IMR-90 (cell line): ENCODE measurements around the gene VPS41. TPM values are rescaled to one million over a fixed set of nuclear protein-coding genes. Genes with fewer than 3 reads are reported as not detected.

Experiments
- ATAC-seq: fragments of 200-7000 bp; cut with Tn5 transposase; 2 replicates; pipeline ENCODE4 v1.9.1; 2020; ENCODE audit warnings: low read depth, mild to moderate bottlenecking, moderate library complexity
- BruUV-seq: library from RNA; stranded (reverse); fragments of 400-500 nt; replicated peaks from 2 replicates; lab custom pipeline; 2021; lab: Mats Ljungman, UMichigan
- CTCF ChIA-PET: fragments of 300-600 bp; formaldehyde crosslinking; extraction: SDS; loops from one replicate; lab custom pipeline; 2021; ENCODE audit warnings: antibody characterized with exemption; lab: Yijun Ruan, JAX
- POLR2A ChIA-PET: fragments of 300-600 bp; sonication (Branson Sonifier 250); formaldehyde crosslinking; loops from one replicate; lab custom pipeline; 2022; ENCODE audit warnings: antibody characterized with exemption; ENCODE audit not compliant: unreplicated experiment; lab: Charles Lee
- DNase-seq: peaks from one replicate; pipeline ENCODE4 v3.0.0; 2013
- H2AFZ ChIP-seq: replicated peaks from 2 replicates; pipeline ENCODE3; 2013; ENCODE audit warnings: low read length, mild to moderate bottlenecking; ENCODE audit not compliant: poor library complexity
- H2AK5ac ChIP-seq: 2 replicates; pipeline ENCODE4 v1.6.1; 2013; ENCODE audit warnings: low read depth, low read length, inconsistent platforms
- H2AK9ac ChIP-seq: replicated peaks from 2 replicates; pipeline ENCODE3; 2013; ENCODE audit warnings: mild to moderate bottlenecking, low read depth, low read length, moderate library complexity; ENCODE audit not compliant: poor library complexity
- H2BK120ac ChIP-seq: 2 replicates; pipeline ENCODE4 v1.6.1; 2013; ENCODE audit warnings: low read depth, low read length, inconsistent platforms
- H2BK15ac ChIP-seq: 3 replicates; pipeline ENCODE4 v1.6.1; 2013; ENCODE audit warnings: low read depth, low read length, inconsistent platforms
- H2BK20ac ChIP-seq: 2 replicates; pipeline ENCODE4 v1.6.1; 2013; ENCODE audit warnings: low read depth, mild to moderate bottlenecking, inconsistent platforms, low read length, moderate library complexity
- H2BK5ac ChIP-seq: 2 replicates; pipeline ENCODE4 v1.6.1; 2013; ENCODE audit warnings: mild to moderate bottlenecking, low read depth, low read length, inconsistent platforms; ENCODE audit not compliant: poor library complexity, severe bottlenecking
- H3K14ac ChIP-seq: replicated peaks from 2 replicates; pipeline ENCODE4 v1.6.1; 2013; ENCODE audit warnings: low read depth, low read length, inconsistent platforms
- H3K18ac ChIP-seq: 2 replicates; pipeline ENCODE4 v1.6.1; 2013; ENCODE audit warnings: low read depth, low read length, control low read depth
- H3K23ac ChIP-seq: 2 replicates; pipeline ENCODE4 v1.6.1; 2013; ENCODE audit warnings: low read depth, low read length, inconsistent platforms
- H3K27ac ChIP-seq: 2 replicates; pipeline ENCODE4 v1.5.1; 2013; ENCODE audit warnings: mild to moderate bottlenecking, control low read depth, low read length; ENCODE audit not compliant: insufficient read depth
- H3K27me3 ChIP-seq: 2 replicates; pipeline ENCODE4 v1.6.1; 2013; ENCODE audit warnings: low read length; ENCODE audit not compliant: control insufficient read depth, insufficient read depth
- H3K36me3 ChIP-seq: 2 replicates; pipeline ENCODE4 v1.6.1; 2013; ENCODE audit warnings: low read length, mixed read lengths; ENCODE audit not compliant: control insufficient read depth, insufficient read depth
- H3K4ac ChIP-seq: 2 replicates; pipeline ENCODE4 v1.6.1; 2013; ENCODE audit warnings: low read depth, low read length, inconsistent platforms
- H3K4me1 ChIP-seq: 2 replicates; pipeline ENCODE4 v1.6.1; 2013; ENCODE audit warnings: low read length, mixed read lengths; ENCODE audit not compliant: control insufficient read depth, insufficient read depth
- H3K4me2 ChIP-seq: 2 replicates; pipeline ENCODE4 v1.6.1; 2013; ENCODE audit warnings: low read depth, mild to moderate bottlenecking, control low read depth, low read length, moderate library complexity
- H3K4me3 ChIP-seq: 2 replicates; pipeline ENCODE4 v1.5.1; 2013; ENCODE audit warnings: low read depth, mild to moderate bottlenecking, control low read depth, low read length, moderate library complexity; ENCODE audit not compliant: insufficient read depth
- H3K56ac ChIP-seq: 2 replicates; pipeline ENCODE4 v1.6.1; 2013; ENCODE audit warnings: low read length, inconsistent platforms; ENCODE audit not compliant: insufficient read depth; ENCODE audit errors: extremely low read depth
- H3K79me1 ChIP-seq, 2 experiments: 2 replicates each; pipeline ENCODE4 v1.6.1; 2013; ENCODE audit warnings: low read length in 2 of 2, inconsistent platforms in 1 of 2, low read depth in 1 of 2
- H3K9ac ChIP-seq: 2 replicates; pipeline ENCODE4 v1.6.1; 2013; ENCODE audit warnings: low read depth, low read length, control low read depth
- H3K9me1 ChIP-seq: 2 replicates; pipeline ENCODE4 v1.6.1; 2013; ENCODE audit warnings: low read length, inconsistent platforms; ENCODE audit not compliant: insufficient read depth
- H3K9me3 ChIP-seq: 2 replicates; pipeline ENCODE4 v1.6.1; 2013; ENCODE audit warnings: low read length; ENCODE audit not compliant: control insufficient read depth, insufficient read depth
- H4K20me1 ChIP-seq: 2 replicates; pipeline ENCODE4 v1.6.1; 2013; ENCODE audit warnings: low read length, inconsistent platforms; ENCODE audit not compliant: insufficient read depth
- H4K5ac ChIP-seq: 2 replicates; pipeline ENCODE4 v1.6.1; 2013; ENCODE audit warnings: mild to moderate bottlenecking, low read depth, low read length, control low read depth
- H4K8ac ChIP-seq, 2 experiments: 2 replicates each; pipeline ENCODE4 v1.6.1; 2013; ENCODE audit warnings: low read depth in 2 of 2, low read length in 2 of 2, control low read depth in 1 of 2, inconsistent platforms in 1 of 2
- H4K91ac ChIP-seq: 2 replicates; pipeline ENCODE4 v1.6.1; 2013; ENCODE audit warnings: low read depth, low read length, inconsistent platforms; ENCODE audit not compliant: insufficient read depth
- CTCF ChIP-seq: conservative IDR thresholded peaks from 2 replicates; pipeline ENCODE4 v1.5.1; 2012; ENCODE audit warnings: mild to moderate bottlenecking, low read depth, low read length, improper control_type of control experiment
- MAFK ChIP-seq: IDR thresholded peaks from 2 replicates; pipeline ENCODE4 v1.6.1; 2012; ENCODE audit warnings: low read depth, low read length, improper control_type of control experiment
- MAZ ChIP-seq: IDR thresholded peaks from 2 replicates; pipeline ENCODE4 v1.6.1; 2012; ENCODE audit warnings: low read depth, mild to moderate bottlenecking, low read length, improper control_type of control experiment, moderate library complexity, borderline replicate concordance
- WGBS, 2 experiments: methylation state at CpG; one replicate each; pipeline versions ENCODE4 v1.1.5 to v1.1.7; 2013; ENCODE audit warnings: missing lambda C conversion rate in 2 of 2; ENCODE audit not compliant: insufficient read length in 1 of 2; ENCODE audit errors: extremely low coverage in 2 of 2; 5-methylcytosine and 5-hydroxymethylcytosine counted together
- dilution Hi-C: fragments of 300-500 bp; cut with HindIII; formaldehyde crosslinking; loops from one replicate; pipeline ENCODE4 v1.14.3; 2018; ENCODE audit warnings: low sequenced_read_pairs; ENCODE audit not compliant: unreplicated experiment
- in situ Hi-C: fragments of 300-500 bp; cut with MboI; formaldehyde crosslinking; loops from 3 replicates; pipeline ENCODE4 v1.14.3; 2019; ENCODE audit warnings: low sequenced_read_pairs, inconsistent platforms, mixed read lengths
- intact Hi-C: fragments of 100-400 bp; cut with micrococcal nuclease; formaldehyde crosslinking; loops from 2 replicates; pipeline ENCODE4 v1.10.0; 2022
- polyA plus RNA-seq, 3 experiments: library from polyadenylated mRNA; depleted of rRNA; stranded (reverse); fragments of >200 nt; gene quantifications; 2 replicates each; pipeline ENCODE4 v1.2.3, GENCODE V29; 2012; ENCODE audit warnings: low replicate concordance in 1 of 3
- total RNA-seq: library from RNA; depleted of rRNA; stranded (reverse); fragments of >200 nt; gene quantifications from 2 replicates; pipeline ENCODE4 v1.2.3, GENCODE V29; 2012
- TF ChIP-seq, protein P1 (sequence below): fragments of 150-350 bp; IDR thresholded peaks from 2 replicates; pipeline ENCODE4 v1.6.1; 2016; ENCODE audit warnings: low read depth, mild to moderate bottlenecking, low read length, moderate library complexity, borderline replicate concordance

Gene VPS41
- total and polyA plus RNA-seq, 2 of the 4 experiments (the other 2 are of a cell fraction): 16.0 to 28.0 TPM

DNA sequence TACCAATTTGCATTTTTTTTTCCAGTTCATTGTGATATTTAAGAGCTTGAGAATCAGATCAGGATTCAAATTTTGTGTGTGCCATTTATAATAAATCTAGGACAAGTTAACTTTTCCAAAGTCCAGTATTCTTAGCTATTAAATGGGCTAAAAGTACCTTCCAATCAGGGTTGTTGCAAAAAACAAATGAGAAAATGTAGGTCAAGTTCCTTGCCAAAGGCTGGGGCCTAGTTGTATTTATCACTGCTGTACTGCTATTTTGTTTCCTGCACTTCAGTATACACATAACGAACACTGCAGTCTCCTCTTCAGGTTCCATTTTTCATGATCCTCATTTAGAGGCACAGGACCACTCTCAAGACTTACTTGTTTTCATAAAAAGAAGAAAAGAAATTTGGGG, 7.4 kb upstream of the VPS41 start:
- Histone ChIP-seq H4K8ac (no peak overlapping the region), H4K20me1 (no peaks in the 10 kb centered on the region), H2BK15ac (no peak overlapping the region), H3K56ac (no peak overlapping the region), H3K18ac (no peak overlapping the region), H2AK5ac (no peak overlapping the region), H3K4ac (no peak overlapping the region), H3K27ac (no peak overlapping the region), H2BK120ac (no peak overlapping the region), H3K4me2 (no peak overlapping the region), H2BK20ac (no peak overlapping the region), H3K23ac (no peak overlapping the region), H3K9me3 (no peaks in the 10 kb centered on the region), H2BK5ac (no peak overlapping the region), H3K36me3 (no peaks in the 10 kb centered on the region), H3K4me3 (no peak overlapping the region), H3K27me3 (peaks cover 2% of the 10 kb centered on the region; the same call in 1 of the 2 replicates), H4K5ac (no peak overlapping the region), H3K14ac (no peak overlapping the region), H3K9me1 (no peaks in the 10 kb centered on the region), H4K91ac (no peak overlapping the region), H3K9ac (no peak overlapping the region), H3K79me1 (no peaks in the 10 kb centered on the region), H2AFZ (no peak overlapping the region), H3K4me1 (no peaks in the 10 kb centered on the region), H2AK9ac (no peak overlapping the region)
- DNase-seq (no peak), ATAC-seq (no peak)
- TF ChIP-seq MAZ (no peak), CTCF (no peak), MAFK (no peak)
- TF ChIP-seq, protein P1, sequence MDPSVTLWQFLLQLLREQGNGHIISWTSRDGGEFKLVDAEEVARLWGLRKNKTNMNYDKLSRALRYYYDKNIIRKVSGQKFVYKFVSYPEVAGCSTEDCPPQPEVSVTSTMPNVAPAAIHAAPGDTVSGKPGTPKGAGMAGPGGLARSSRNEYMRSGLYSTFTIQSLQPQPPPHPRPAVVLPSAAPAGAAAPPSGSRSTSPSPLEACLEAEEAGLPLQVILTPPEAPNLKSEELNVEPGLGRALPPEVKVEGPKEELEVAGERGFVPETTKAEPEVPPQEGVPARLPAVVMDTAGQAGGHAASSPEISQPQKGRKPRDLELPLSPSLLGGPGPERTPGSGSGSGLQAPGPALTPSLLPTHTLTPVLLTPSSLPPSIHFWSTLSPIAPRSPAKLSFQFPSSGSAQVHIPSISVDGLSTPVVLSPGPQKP: no peak
- dilution Hi-C loops (no loop called here), intact Hi-C loops (no loop called here), in situ Hi-C loops (no loop called here)
- CTCF ChIA-PET: interaction anchor here (1.0 kb wide), 1 partner anchor 9 kb away, joined by 3 read pairs; no protein-coding TSS in a partner anchor
- WGBS, 2 experiments: no CpG with 5 or more reads among the region's 1 CpG
- POLR2A ChIA-PET: no interaction called here
- no TSS peak for BruUV-seq
